Ovary (tissue), 9 donors: ENCODE data around the gene COL6A2. TPM values are rescaled to one million over a fixed set of nuclear protein-coding genes. Genes with fewer than 3 reads are reported as not detected.

ENCODE experiments used
- DNase-seq, 5 donors: peaks; one replicate each; pipeline ENCODE4 v3.0.0-alpha.2; 2019 to 2020
- H3K27ac ChIP-seq, 2 donors: fragments of 200-600 bp; one replicate each; pipeline versions ENCODE4 v1.5.1 to v1.8.0; 2019 to 2022
- H3K27me3 ChIP-seq: fragments of 200-600 bp; one replicate; pipeline ENCODE4 v1.8.0; 2022
- H3K36me3 ChIP-seq: fragments of 200-600 bp; sonication (generic); one replicate; pipeline ENCODE4 v1.5.1; 2019
- H3K4me1 ChIP-seq: one replicate; pipeline ENCODE4 v1.8.1; 2013; ENCODE audit warnings: mild to moderate bottlenecking, moderate library complexity; ENCODE audit not compliant: insufficient read depth
- H3K4me3 ChIP-seq: fragments of 200-600 bp; sonication (generic); one replicate; pipeline ENCODE4 v1.5.1; 2017
- H3K9me3 ChIP-seq, 2 donors: fragments of 200-600 bp in 1 of 2; sonication (generic) in 1 of 2; one replicate each; pipeline versions ENCODE4 v1.5.1 to v1.8.1; 2013 to 2019; ENCODE audit warnings: mild to moderate bottlenecking in 1 of 2, moderate library complexity in 1 of 2
- EP300 ChIP-seq: sonication (generic); formaldehyde crosslinking; IDR thresholded peaks from one replicate; pipeline ENCODE4 v1.6.1; 2017; ENCODE audit warnings: antibody characterized with exemption
- POLR2A ChIP-seq: fragments of 450-650 bp; IDR thresholded peaks from one replicate; pipeline ENCODE4 v1.6.1; 2017; ENCODE audit warnings: antibody characterized with exemption, mild to moderate bottlenecking, moderate library complexity
- WGBS, 3 donors: extraction: QIAGEN DNeasy Blood & Tissue Kit in 1 of 3; methylation state at CpG; one replicate each; pipeline versions ENCODE4 v1.1.5 to v1.1.7; 2013 to 2017; 5-methylcytosine and 5-hydroxymethylcytosine counted together
- intact Hi-C, 4 donors: fragments of 100-400 bp; cut with DNase I; formaldehyde crosslinking; loops; one replicate each; pipeline versions ENCODE4 v1.11.0 to v1.15.1; 2022 to 2023
- polyA plus RNA-seq, 2 donors: library from polyadenylated mRNA; stranded (reverse); fragments of 200-250 nt in 1 of 2; fragments of 350-450 nt in 1 of 2; fragmentation: Illumina TruSeq in 1 of 2; extraction: RNeasy Lipid Tissue Mini Kit (QIAGEN cat#74804) in 1 of 2; gene quantifications; one replicate each; pipeline ENCODE4 v1.2.3, GENCODE V29; 2013 to 2014
- total RNA-seq, 7 donors: library from RNA; depleted of rRNA in 2 of 7; stranded (reverse); fragments of >200 nt in 2 of 7; fragmentation: NEBNext Ultra II Directional in 3 of 7; extraction: Animal tissue kit (Norgen Biotek cat#: 25700) in 3 of 7; gene quantifications; one replicate each; pipeline versions ENCODE4 v1.1.0 to v1.2.4, GENCODE V29; 2016 to 2023
- TF ChIP-seq, protein P1 (sequence below), 3 donors: fragments of 450-650 bp in 2 of 3; fragments of 200-600 bp in 1 of 3; IDR thresholded peaks; one replicate each; pipeline versions ENCODE4 v1.5.1 to v1.8.0; 2016 to 2022; ENCODE audit warnings: antibody characterized with exemption in 3 of 3, mild to moderate bottlenecking in 1 of 3
- donor health status: DM: no; HTN: no; CAD: no; lungs with moderate emphysema.
- donor health status: DM: no; HTN: no; CAD: no.
- donor health status: Bipolar disorder and iron deficiency.
- donor health status: DM: yes; HTN: yes; CAD: no.
- donor health status: DM: no; HTN: no; CAD: no.
- donor health status: DM: yes; HTN: yes; CAD: no.

Gene COL6A2
- total and polyA plus RNA-seq, 9 donors = 50.9 to 1,092 (median 818) TPM

DNA sequence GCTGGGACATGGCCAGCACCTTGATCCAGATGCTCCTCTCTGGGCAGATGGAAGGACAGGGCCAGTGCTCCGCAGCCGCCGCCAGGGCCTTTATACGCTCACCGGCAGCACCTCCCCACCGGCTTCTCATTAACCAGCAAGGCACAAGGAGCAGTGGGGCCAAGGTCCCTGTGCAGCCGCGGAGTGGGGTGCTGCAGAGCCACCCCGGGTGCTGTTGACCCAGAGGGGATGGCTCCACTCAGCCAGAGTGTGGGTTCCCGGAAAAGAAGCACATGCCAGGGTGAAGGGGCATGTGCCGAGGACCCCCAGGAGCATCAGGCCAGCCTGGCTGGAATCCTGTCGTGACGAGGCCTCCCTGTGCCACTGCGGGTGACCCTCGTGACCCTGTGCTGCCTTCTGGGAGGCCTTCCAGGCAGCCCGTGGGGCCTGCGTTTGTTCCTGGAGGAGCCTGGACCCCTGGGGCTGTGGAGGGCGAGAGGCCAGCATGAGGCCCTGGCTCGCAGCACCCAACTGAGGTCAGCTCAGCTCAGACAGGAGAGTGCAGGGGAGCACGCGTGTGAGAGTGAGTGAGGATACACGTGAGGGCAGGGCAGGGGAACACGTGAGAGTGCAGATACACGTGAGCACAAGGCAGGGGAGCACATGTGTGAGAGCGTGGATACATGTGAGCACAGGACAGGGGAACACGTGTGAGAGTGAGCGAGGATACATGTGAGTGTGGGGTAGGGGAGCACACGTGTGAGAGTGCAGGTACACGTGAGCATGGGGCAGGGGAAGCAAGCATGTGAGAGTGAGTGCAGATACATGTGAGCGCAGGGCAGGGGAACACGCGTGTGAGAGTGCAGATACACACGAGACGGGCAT is 57.8 kb downstream of the COL6A2 start, which contains the start of gene FTCD:
TSS of gene FTCD (minus strand) at position 66 of the 864 bp plus-strand sequence. CDS start at position 10, 56 bp downstream.
- WGBS, 3 donors = 83 to 86% (median 86%) methylated on average over 34 of the region's 34 CpGs
- TF ChIP-seq EP300 = no peak
- no peak for TF ChIP-seq POLR2A
- TF ChIP-seq, protein P1, sequence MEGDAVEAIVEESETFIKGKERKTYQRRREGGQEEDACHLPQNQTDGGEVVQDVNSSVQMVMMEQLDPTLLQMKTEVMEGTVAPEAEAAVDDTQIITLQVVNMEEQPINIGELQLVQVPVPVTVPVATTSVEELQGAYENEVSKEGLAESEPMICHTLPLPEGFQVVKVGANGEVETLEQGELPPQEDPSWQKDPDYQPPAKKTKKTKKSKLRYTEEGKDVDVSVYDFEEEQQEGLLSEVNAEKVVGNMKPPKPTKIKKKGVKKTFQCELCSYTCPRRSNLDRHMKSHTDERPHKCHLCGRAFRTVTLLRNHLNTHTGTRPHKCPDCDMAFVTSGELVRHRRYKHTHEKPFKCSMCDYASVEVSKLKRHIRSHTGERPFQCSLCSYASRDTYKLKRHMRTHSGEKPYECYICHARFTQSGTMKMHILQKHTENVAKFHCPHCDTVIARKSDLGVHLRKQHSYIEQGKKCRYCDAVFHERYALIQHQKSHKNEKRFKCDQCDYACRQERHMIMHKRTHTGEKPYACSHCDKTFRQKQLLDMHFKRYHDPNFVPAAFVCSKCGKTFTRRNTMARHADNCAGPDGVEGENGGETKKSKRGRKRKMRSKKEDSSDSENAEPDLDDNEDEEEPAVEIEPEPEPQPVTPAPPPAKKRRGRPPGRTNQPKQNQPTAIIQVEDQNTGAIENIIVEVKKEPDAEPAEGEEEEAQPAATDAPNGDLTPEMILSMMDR (IDR thresholded peaks at IDR 0.05) = no peak
- H3K27ac ChIP-seq = no peak within 1 kb of the TSS
- peak in 3 of 5 donors; percentile 19 to 38 (median 26) for DNase-seq
- no peaks in the 10 kb centered on the region for H3K36me3 ChIP-seq
- H3K4me1 ChIP-seq = peaks cover 9% of the 10 kb centered on the region
- H3K4me3 ChIP-seq = no peak within 1 kb of the TSS
- H3K9me3 ChIP-seq = no peaks in the 10 kb centered on the region
- no peaks in the 10 kb centered on the region for H3K27me3 ChIP-seq
- intact Hi-C loops = loop anchor here in 1 of 4 donors (10.0 kb wide), 1 partner anchor 69 kb away; the partner anchor contains the start of gene LSS

DNA sequence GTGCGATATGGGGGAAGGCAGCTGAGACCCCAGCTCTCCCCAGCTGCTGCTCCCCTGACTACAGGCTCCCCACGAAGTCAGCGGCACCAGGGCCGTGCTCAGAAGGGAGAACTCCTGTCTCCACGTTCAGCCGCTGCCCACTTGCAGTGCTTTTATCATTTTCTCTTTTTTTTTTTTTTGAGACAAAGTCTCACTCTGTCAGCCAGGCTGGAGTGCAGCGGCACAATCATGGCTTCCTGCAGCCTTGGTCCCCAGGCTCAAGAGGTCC is 58.4 kb downstream of the COL6A2 start:
- no peak for TF ChIP-seq POLR2A
- TF ChIP-seq EP300 = no peak
- TF ChIP-seq, protein P1 (IDR thresholded peaks at IDR 0.05) = no peak
- H3K4me3 ChIP-seq = no peak overlapping the region
- H3K9me3 ChIP-seq = no peaks in the 10 kb centered on the region
- H3K27me3 ChIP-seq = no peaks in the 10 kb centered on the region
- 85 to 93% (median 86%) methylated on average over 7 of the region's 7 CpGs for WGBS, 3 donors
- H3K4me1 ChIP-seq = peaks cover 9% of the 10 kb centered on the region
- no peak overlapping the region for H3K27ac ChIP-seq
- peak in 3 of 5 donors; percentile 6 to 25 (median 15) for DNase-seq
- H3K36me3 ChIP-seq = no peaks in the 10 kb centered on the region
- intact Hi-C loops = loop anchor here in 1 of 4 donors (10.0 kb wide), 1 partner anchor 68 kb away; the partner anchor contains the start of gene LSS

DNA sequence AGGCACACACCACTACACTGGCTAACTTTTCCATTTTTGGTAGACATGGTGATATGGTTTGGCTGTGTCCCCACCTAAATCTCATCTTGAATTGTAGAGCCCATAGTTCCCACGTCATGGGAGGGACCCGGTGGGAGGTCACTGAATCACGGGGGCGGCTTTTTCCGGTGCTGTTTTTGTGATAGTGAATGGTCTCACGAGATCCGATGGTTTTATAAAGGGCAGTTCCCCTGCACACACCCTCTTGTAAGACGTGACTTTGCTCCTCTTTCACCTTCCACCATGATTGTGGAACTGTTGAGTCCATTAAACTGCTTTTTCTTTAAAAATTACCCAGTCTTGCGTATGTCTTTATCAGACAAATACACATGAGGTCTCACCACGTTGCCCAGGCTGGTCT is 58.8 kb downstream of the COL6A2 start:
- H3K36me3 ChIP-seq = no peaks in the 10 kb centered on the region
- no peak overlapping the region for H3K27ac ChIP-seq
- TF ChIP-seq, protein P1 (IDR thresholded peaks at IDR 0.05) = no peak
- TF ChIP-seq EP300 (no peak), POLR2A (no peak)
- peaks cover 9% of the 10 kb centered on the region for H3K4me1 ChIP-seq
- no peak overlapping the region for H3K4me3 ChIP-seq
- no peaks in the 10 kb centered on the region for H3K27me3 ChIP-seq
- no peaks in the 10 kb centered on the region for H3K9me3 ChIP-seq
- peak in 1 of 5 donors; percentile 24 for DNase-seq
- intact Hi-C loops = loop anchor here in 1 of 4 donors (10.0 kb wide), 1 partner anchor 68 kb away; the partner anchor contains the start of gene LSS
- 74 to 79% (median 76%) methylated on average over 10 of the region's 10 CpGs for WGBS, 3 donors

DNA sequence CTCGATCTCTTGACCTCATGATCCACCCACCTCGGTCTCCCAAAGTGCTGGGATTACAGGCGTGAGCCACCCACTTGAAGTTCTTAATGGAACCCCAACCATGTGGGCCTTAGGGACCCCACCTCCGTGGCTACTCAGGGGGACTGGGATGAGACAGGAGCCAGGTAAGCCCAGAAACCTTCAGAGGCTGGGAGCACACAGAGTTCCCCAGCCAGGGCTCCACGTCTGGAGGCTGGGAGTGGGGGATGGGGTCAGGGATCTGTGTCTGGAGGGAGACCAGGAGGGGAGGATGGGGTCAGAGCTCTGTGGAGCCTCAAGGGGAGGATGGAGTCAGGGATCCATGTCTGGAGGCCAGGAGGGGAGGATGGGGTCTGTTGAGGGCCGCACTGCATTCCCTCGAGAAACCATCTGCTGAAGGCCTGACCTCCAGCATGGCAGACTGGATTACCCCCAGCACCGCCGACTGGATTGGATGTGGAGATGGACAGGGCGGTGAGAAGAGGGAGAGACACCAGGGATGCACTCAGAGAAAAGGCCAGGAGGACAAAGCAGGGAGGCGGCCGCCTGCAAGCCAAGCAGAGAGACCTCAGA is 59.6 kb downstream of the COL6A2 start:
- Histone ChIP-seq H3K9me3 (no peaks in the 10 kb centered on the region), H3K4me3 (no peak overlapping the region), H3K4me1 (peaks cover 9% of the 10 kb centered on the region), H3K27me3 (no peaks in the 10 kb centered on the region), H3K36me3 (no peaks in the 10 kb centered on the region), H3K27ac (no peak overlapping the region)
- WGBS, 3 donors = 84 to 89% (median 87%) methylated on average over 12 of the region's 12 CpGs
- intact Hi-C loops = loop anchor here in 1 of 4 donors (10.0 kb wide), 1 partner anchor 67 kb away; the partner anchor contains the start of gene LSS
- peak in 2 of 5 donors; percentile 10 to 12 for DNase-seq
- TF ChIP-seq EP300 = no peak
- no peak for TF ChIP-seq POLR2A
- TF ChIP-seq, protein P1 (IDR thresholded peaks at IDR 0.05) = no peak
